GM19043 (cell line): Measurements from ENCODE around the gene SFRP2.

Source experiments
- ATAC-seq: cut with Tn5 transposase; IDR thresholded peaks from one replicate; pipeline ENCODE4 v1.9.1; 2021; ENCODE audit warnings: low read depth; ENCODE audit not compliant: unreplicated experiment

The SFRP2 gene

GRCh38 chr4:153798901-153799693 is 10.2 kb upstream of the SFRP2 start:
- ATAC-seq = no peak

DNA sequence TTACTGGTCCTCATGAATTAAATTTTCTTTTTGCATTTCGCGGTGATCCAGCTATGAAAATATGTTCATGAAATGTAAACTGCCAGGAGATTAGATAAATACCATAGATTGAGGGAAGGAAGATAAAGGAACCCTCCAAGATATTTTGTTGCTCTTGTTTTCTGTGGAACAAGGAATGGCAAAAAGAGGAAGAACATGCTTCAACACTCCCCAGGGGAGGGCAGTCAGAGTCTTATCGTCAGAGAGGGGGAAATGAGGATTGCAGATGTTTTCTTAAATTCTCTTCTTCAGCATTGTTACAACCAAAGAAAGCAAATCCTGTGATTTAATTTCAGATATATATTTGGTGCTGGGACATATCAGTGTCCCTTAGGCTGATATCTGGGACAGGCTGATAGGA is 9.5 kb upstream of the SFRP2 start:
- ATAC-seq = no peak

DNA sequence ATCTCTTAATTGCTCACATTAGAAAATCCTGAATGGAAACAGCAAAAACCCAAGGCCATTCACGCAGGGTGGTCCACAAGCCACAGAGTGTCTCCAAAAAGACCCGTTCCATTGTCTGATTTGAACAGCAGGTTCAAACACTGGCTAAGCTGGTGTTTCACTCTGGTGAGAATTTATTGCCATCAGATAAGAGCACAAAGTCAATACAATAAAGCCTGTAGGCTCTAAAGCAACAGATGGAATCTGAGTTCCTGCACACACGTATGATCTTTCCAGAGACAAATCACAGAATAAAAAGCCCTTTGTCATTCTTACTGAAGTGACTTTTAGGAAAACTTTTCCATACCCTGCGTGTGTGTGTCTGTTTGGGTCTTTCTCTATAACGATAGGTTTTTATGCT is 5.1 kb upstream of the SFRP2 start:
- no peak for ATAC-seq

- ATAC-seq = no peak
These were observed 3.9 kb upstream of the SFRP2 start for GRCh38 chr4:153792618-153793247.

GRCh38 chr4:153791746-153792617 is 3.1 kb upstream of the SFRP2 start:
- ATAC-seq = no peak

DNA sequence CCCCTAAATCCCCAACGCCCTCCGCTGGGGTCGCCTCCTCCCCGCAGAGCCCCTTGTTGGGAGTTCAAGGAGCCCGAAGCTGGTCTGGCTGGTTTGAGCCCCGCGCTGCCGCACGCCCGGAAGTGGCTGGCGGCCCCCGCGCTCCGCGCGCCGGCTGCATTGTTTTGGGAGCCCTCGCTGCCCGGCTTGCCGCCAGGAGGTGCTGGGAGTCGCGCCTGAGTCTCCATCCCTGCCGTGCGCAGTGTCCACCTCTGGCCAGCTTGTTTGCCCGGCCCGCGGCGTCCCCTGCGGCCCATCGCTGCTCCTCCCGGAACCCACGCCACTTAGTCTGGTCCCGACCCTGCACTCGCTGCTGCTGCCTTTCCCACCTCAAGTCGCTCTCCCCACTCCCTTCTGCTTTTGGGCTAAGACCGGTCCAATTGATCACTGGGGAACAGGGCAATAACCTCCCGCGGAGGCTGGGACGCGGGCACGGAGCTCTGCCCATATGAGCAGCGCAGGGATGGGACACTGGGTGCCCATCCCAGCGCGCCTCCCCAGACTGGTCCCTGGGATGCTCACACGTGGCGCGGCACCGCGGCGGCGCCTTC is 2.2 kb upstream of the SFRP2 start:
- no peak for ATAC-seq

- ATAC-seq = no peak
These were observed 1.6 kb upstream of the SFRP2 start for GRCh38 chr4:153790500-153790865.

DNA sequence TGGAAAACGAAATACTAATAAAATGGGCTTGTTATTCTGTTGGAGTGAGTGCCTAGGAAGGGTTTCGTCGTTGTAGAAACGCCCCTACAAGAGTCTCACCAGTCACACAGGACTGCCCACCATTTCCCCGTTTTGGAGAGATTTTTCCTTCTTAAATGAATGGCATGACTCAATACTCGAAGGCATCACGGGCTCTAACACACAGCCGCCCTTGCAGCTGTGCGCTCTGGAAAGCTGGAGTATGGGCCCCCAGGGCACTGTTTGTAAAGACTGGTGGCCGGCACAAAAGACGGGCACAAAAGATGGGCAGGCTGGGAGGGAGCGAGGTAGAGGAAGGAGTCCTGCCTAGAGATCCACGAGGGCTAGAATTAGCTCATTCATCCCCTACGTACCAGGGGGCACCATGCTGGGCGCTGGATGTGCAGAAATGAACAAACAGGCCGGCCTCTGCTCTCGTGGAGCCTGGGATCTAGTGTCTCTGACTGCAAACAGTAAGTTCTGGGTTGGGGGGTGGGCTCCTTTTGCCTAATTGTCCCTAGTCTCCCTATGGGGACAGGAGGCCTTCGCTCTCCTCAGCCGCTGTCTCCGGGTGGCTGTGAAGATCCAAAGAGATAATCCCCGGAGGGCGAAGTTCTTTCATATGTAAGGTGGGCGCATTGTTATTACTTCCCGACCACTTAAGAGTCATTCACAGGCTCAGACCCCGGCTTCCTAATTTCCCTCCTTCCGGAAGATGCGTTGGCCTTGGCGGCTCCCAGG is 1.0 kb upstream of the SFRP2 start:
- no peak for ATAC-seq

DNA sequence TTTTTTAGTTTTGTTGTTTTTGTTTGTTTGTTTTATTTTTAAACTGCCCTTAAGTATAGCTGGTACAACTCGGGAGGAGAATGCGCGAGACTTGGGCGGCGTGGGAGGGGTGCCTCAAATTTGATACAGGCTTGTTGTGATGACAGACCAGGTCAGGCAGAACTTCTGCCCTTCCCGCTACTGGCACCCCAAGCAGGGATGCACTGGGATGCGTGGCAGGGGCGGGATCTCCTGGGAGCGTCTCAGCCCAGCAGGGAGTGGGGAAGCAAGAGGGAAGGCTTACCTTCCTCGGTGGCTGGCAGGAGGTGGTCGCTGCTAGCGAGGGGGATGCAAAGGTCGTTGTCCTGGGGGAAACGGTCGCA is 851 bp downstream of the SFRP2 start:
- no peak for ATAC-seq

- no peak for ATAC-seq
These were observed 1.3 kb downstream of the SFRP2 start for GRCh38 chr4:153787575-153787974.

- no peak for ATAC-seq
These were observed 1.8 kb downstream of the SFRP2 start for GRCh38 chr4:153787061-153787560.

- no peak for ATAC-seq
These were observed 2.8 kb downstream of the SFRP2 start for GRCh38 chr4:153785910-153786721.

- ATAC-seq = no peak
These were observed 4.7 kb downstream of the SFRP2 start for GRCh38 chr4:153784166-153784699.

- ATAC-seq = no peak
These were observed 6.3 kb downstream of the SFRP2 start for GRCh38 chr4:153782581-153782980.

DNA sequence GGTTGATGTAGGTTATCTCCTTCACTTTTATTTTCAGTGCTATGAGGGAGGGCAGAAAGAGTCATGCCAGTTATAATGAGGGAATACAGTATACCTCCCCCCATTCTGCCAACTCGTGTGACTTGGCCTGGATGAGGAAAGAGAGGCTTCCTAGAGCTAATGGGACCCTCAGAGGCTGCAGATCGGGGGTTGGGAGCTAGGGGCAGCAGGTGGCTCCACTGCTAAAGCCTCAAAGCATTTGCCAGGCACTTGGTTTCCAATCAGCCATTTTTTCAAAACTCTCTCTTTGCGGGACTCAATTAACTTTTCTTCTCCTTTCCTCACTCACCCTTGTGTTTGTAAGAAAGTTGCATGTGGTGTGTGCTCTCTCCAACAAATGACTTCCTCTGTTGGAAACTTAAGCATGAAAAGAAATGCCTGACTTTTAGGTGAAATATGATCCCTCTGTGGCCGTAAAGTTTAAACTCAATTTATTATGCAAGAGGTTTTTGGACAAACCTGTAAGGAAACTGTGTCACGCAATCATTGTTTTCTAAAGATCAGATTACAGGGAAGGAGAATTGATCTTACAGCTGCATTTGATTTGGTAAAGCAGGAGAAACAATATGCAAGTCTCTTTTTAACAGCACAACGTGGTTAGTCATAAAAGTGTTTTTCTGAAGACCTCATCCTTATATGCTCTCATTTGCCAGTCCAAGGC is 7.0 kb downstream of the SFRP2 start:
- no peak for ATAC-seq

DNA sequence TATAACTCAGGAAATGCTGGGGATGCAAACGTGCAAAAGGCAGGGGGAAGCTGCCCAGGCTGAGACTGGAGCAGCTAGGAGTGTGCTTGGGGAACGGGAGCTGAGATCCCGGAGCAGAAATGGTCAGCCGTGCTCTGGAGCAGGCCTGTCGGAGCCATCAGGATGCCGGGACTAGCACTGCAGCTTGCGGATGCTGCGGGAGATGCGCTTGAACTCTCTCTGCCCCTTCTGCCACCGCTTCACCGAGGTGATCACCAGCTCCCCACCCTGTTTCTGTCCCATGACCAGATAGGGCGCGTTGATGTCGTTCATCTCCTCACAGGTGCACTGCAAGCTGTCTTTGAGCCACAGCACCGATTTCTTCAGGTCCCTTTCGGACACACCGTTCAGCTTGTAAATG is 7.6 kb downstream of the SFRP2 start:
- no peak for ATAC-seq

DNA sequence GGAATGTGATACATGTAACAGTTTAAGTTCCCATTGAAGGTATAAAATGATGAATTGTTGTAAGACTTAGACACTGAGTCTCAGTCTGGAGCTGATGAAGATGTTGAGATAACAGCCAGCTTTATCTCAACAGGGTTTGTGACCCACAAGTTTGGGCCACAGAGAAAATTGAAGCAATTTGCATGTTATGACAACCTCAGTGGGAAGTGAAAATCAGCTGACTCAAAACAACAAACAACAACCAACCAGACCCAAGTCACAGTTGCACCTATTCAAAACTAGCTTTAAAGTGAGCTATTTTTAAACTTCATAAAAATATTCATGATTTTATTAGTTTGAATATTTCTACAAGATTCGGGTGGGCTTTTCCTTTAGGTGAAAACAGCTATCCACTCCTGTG is 8.0 kb downstream of the SFRP2 start:
- ATAC-seq = peak; percentile 69

GRCh38 chr4:153780221-153780620 is 8.7 kb downstream of the SFRP2 start:
- ATAC-seq = no peak

DNA sequence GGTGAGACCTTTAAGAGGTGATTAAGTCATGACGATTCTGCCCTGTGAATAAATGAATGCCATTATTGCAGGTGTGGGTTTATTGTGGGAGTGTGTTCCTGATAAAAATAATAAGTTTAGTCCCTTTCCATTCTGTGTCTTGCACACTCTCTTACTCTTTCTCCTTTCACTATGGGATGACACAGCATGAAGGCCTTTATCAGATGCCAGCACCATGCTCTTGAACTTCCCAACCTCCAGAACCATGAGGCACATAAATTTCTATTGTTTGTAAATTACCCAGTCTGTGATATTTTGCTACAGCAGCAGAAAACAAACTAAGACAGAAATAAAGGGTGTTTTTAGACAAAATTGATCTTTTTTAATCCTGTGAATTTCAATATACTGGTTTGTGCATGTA is 10.5 kb downstream of the SFRP2 start:
- ATAC-seq = no peak
